RWPE2 (cell line): ENCODE results near the gene TXNDC5.
"Not testable (repeated sequence)": the region's sequence is repeated elsewhere in the genome, so short reads cannot be mapped to it uniquely, and the experiment has no call there.

ENCODE experiments used
- ATAC-seq: fragments of 200-7000 bp; cut with Tn5 transposase; 3 replicates; pipeline ENCODE4 v1.9.1; 2021; ENCODE audit warnings: low read depth
- DNase-seq: peaks from one replicate; pipeline ENCODE4 v3.0.0-alpha.2; 2020; ENCODE audit warnings: low spot score
- H3K27ac ChIP-seq: fragments of 450-650 bp; 2 replicates; pipeline ENCODE4 v1.5.1; 2017; ENCODE audit warnings: mild to moderate bottlenecking; ENCODE audit not compliant: poor library complexity, severe bottlenecking
- H3K27me3 ChIP-seq: fragments of 250-450 bp; sonication (Bioruptor Pico); 2 replicates; pipeline ENCODE4 v1.5.1; 2021; ENCODE audit warnings: mild to moderate bottlenecking, moderate library complexity; ENCODE audit not compliant: insufficient read depth, poor library complexity, severe bottlenecking
- H3K36me3 ChIP-seq: fragments of 250-450 bp; sonication (Bioruptor Pico); 2 replicates; pipeline ENCODE4 v1.5.1; 2020; ENCODE audit warnings: low read depth, mild to moderate bottlenecking, moderate library complexity
- H3K4me1 ChIP-seq: fragments of 250-450 bp; sonication (Bioruptor Pico); 2 replicates; pipeline ENCODE4 v1.5.1; 2021; ENCODE audit warnings: mild to moderate bottlenecking, moderate library complexity; ENCODE audit not compliant: insufficient read depth, poor library complexity, severe bottlenecking
- H3K4me3 ChIP-seq: fragments of 250-450 bp; sonication (Bioruptor Pico); 2 replicates; pipeline ENCODE4 v1.5.1; 2021; ENCODE audit warnings: mild to moderate bottlenecking, moderate library complexity; ENCODE audit not compliant: severe bottlenecking
- H3K9me3 ChIP-seq: fragments of 250-450 bp; sonication (Bioruptor Pico); 2 replicates; pipeline ENCODE4 v1.5.1; 2021; ENCODE audit warnings: mild to moderate bottlenecking, moderate library complexity; ENCODE audit not compliant: severe bottlenecking
- CTCF ChIP-seq: fragments of 450-650 bp; IDR thresholded peaks from one replicate; pipeline ENCODE4 v1.5.1; 2017; ENCODE audit warnings: mild to moderate bottlenecking, moderate library complexity; ENCODE audit not compliant: poor library complexity, severe bottlenecking

The TXNDC5 gene

GRCh38 chr6:7900621-7901020 is 10.0 kb downstream of the TXNDC5 start:
- DNase-seq: no peak
- Histone ChIP-seq H3K27me3 (no peaks in the 10 kb centered on the region), H3K4me3 (no peak overlapping the region), H3K36me3 (peaks cover 96% of the 10 kb centered on the region), H3K27ac (no peak overlapping the region), H3K9me3 (no peaks in the 10 kb centered on the region), H3K4me1 (no peaks in the 10 kb centered on the region)
- ATAC-seq: no peak
- no peak for TF ChIP-seq CTCF

- Histone ChIP-seq H3K27me3 (no peaks in the 10 kb centered on the region), H3K4me3 (no peak overlapping the region), H3K36me3 (peaks cover 94% of the 10 kb centered on the region), H3K27ac (no peak overlapping the region), H3K9me3 (no peaks in the 10 kb centered on the region), H3K4me1 (no peaks in the 10 kb centered on the region)
- no peak for TF ChIP-seq CTCF
- DNase-seq: no peak
- ATAC-seq: no peak
These were observed 10.7 kb downstream of the TXNDC5 start for GRCh38 chr6:7899889-7900213.

- no peak for TF ChIP-seq CTCF
- Histone ChIP-seq H3K36me3 (peaks cover 94% of the 10 kb centered on the region), H3K27ac (no peak overlapping the region), H3K4me1 (no peaks in the 10 kb centered on the region), H3K9me3 (no peaks in the 10 kb centered on the region), H3K4me3 (no peak overlapping the region), H3K27me3 (no peaks in the 10 kb centered on the region)
- ATAC-seq: no peak
- no peak for DNase-seq
These were observed 11.3 kb downstream of the TXNDC5 start for GRCh38 chr6:7899101-7899888.

- peaks cover 94% of the 10 kb centered on the region for H3K36me3 ChIP-seq
- DNase-seq, H3K27me3 ChIP-seq, H3K4me3 ChIP-seq, ATAC-seq, H3K27ac ChIP-seq, H3K9me3 ChIP-seq, H3K4me1 ChIP-seq: not testable (repeated sequence)
These were observed 12.4 kb downstream of the TXNDC5 start for GRCh38 chr6:7898193-7898586.

- DNase-seq: no peak
- no peak for TF ChIP-seq CTCF
- Histone ChIP-seq H3K36me3 (peaks cover 94% of the 10 kb centered on the region), H3K27me3 (no peaks in the 10 kb centered on the region), H3K27ac (no peak overlapping the region), H3K4me1 (no peaks in the 10 kb centered on the region), H3K9me3 (no peaks in the 10 kb centered on the region), H3K4me3 (no peak overlapping the region)
- ATAC-seq: no peak
These were observed 13.0 kb downstream of the TXNDC5 start for GRCh38 chr6:7897461-7898192.
